ENCODE measurements around the gene AKT1S1.

- TF ChIP-seq ZBTB7A (tag by site-specific recombination; IDR thresholded peaks at IDR 0.05; ENCODE audit: low read depth) (no peak), ZBTB11 (tag by site-specific recombination; conservative IDR thresholded peaks at IDR 0.05; ENCODE audit: low read depth) (no peak), ZNF174 (tag by site-specific recombination; IDR thresholded peaks at IDR 0.05) (no peak), ZFHX2 (tag by site-specific recombination; conservative IDR thresholded peaks at IDR 0.05) (no peak), ZNF366 (tag by site-specific recombination; conservative IDR thresholded peaks at IDR 0.05) (no peak), ZNF473 (tag by site-specific recombination; IDR thresholded peaks at IDR 0.05) (no peak), ZNF560 (tag by site-specific recombination; IDR thresholded peaks at IDR 0.05; ENCODE audit: borderline replicate concordance) (no peak), SCRT2 (tag by site-specific recombination; IDR thresholded peaks at IDR 0.05) (no peak)
Observed at GRCh38 chr19:49906879-49907564, 29.9 kb upstream of the AKT1S1 start.
